GM19035 (cell line): ENCODE data around the gene LRRC7.

ENCODE experiments used
- ATAC-seq: cut with Tn5 transposase; IDR thresholded peaks from one replicate; pipeline ENCODE4 v1.9.1; 2021; ENCODE audit not compliant: unreplicated experiment

LRRC7 gene

DNA sequence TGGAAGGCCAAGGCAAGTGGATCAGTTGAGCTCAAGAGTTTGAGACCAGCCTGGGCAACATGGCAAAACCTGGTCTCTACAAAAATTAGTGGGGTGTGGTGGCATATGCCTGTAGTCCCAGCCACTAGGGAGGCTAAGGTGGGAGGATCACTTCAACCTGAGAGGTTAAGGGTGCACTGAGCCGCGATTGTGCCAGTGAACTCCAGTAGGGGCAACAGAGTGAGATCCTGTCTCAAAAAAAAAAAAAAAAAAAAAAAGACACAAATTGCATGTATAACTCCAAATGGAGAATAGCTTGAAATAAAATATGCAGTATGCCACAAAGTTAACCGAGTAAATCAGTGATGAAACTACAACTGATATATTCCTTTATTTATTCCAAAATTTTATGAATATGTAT lies 586.0 kb downstream of the LRRC7 start:
- no peak for ATAC-seq

DNA sequence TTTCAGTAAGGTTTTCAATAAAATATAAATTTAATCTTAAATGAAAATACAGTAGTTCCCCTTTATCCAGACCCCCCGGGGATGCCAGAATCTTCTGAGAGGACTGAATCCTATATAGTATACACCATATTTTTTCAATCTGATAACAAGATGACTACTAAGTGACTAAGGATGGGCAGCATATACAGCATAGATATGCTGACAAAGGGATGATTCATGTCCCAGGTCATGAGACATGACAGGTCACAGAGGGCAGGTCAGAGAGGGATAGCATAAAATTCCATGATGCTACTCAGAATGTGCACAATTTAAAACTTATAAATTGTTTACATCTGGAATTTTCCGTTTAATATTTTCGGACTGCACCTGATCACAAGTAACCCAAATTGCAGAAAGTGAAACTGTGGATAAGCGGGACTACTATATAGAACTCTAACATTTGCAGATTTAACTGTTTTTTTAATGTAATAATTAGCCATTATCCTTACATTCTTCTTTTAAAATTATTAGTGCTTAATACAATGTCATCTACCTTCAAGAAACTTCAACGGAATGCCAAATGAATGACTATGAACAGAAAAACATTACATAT lies 588.9 kb downstream of the LRRC7 start:
- ATAC-seq = no peak

DNA sequence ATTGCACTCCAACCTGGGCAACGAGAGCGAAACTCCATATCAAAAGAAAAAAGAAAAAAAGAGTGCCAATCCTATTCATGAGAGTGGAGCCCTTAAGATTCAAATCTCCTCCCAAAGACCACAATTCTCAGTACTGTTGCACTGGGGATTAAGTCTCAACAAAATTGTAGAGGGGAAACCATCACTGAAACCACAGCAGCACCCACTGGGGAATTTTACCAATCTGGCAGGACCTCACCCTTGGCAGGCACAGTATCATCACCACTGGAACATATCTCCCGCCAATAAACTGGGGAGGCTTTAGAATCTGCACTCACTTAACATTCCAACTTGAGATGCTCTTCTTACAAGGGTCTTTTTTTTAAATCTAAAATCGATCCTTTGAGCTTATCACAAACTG lies 596.6 kb downstream of the LRRC7 start:
- no peak for ATAC-seq

DNA sequence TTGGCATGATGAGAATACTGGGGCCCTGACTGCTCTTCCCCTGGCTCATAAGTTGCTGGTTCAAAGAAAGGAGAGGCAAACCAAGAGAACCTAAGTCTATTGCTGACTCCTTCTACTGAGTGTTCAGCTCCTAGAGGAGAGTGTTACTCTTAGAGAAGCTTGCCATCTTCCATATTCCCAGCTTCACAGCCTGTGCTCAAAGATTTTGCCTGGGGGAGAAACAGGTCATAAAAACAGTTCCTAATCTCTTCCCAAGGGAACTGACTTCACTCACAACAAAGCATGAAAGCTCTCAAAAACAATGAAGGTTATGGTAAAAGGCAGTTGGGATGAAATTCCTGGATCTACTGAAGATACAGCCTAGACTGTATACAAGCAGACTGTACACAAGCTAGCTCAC lies 600.6 kb downstream of the LRRC7 start:
- no peak for ATAC-seq

DNA sequence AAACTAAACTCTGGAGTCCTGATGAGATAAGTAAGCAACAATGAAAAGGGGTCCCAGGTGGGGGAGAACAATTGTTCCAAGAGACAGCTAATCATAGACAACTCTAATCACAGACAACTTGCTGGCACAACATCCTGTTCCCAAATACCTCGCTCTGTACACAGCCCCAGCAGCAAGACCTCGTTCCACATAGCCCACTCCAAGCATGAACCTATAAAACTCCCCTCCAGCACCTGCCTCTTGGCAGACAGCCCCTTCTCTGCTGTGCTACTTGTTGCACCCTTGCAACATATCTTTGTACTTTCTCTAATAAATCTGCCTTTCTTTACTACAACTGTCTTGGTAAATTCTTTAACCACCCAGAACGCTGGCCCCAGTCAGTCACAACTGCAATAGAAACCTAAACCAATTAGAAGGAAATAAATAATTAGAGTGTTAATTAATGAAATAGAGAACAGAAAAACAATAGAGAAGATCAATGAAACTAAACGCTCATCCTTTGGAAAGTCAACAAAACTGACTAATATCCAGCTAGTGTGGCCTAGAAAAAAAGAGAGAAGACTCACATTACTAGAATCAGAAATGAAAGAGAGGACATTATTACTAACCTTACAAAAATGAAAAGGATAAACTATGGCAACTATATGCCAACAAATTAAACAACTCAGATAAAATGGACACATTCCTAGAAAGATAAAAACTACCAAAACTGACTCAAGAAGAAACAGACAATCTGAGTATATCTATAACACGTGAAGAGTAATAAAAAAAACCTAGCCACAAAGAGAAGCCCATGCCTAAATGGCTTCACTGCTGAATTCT lies 601.5 kb downstream of the LRRC7 start:
- ATAC-seq = no peak

DNA sequence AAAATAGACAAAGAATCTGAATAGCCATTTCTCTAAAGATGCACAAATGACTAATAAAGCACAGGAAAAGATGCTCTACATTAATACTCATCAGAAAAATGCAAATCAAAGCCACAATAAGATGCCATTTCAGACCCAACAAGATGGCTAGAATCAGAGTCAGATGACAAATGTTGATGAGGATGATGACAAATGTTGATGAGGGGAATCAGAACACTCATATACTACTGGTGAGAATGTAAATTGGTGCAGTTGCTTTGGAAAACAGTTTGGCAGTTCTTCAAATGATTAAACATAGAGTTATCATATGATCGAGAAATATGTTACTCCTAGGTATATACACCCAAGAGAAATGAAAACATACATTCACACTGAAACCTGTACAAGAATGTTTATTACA lies 603.8 kb downstream of the LRRC7 start:
- ATAC-seq = no peak
